K562 (cell line): Measurements from ENCODE around the gene GRIK2. TPM values are rescaled to one million over a fixed set of nuclear protein-coding genes. Genes with fewer than 3 reads are reported as not detected.
A peak's percentile ranks its signal among the peaks of the same experiment; 100 is the strongest.

Source experiments
- ATAC-seq: fragments of 200-7000 bp; cut with Tn5 transposase; 3 replicates; pipeline ENCODE4 v1.9.1; 2020; ENCODE audit warnings: moderate library complexity
- BruUV-seq: library from RNA; stranded (reverse); fragments of 400-500 nt; replicated peaks from 2 replicates; lab custom pipeline; 2021; lab: Mats Ljungman, UMichigan
- CTCF ChIA-PET: fragments of 300-600 bp; formaldehyde crosslinking; extraction: SDS; loops from one replicate; lab custom pipeline; 2021; ENCODE audit warnings: low intra/inter-chr PET ratio; lab: Yijun Ruan, JAX
- POLR2A ChIA-PET: fragments of 300-600, 350-650 bp; sonication (Branson Sonifier 250); formaldehyde crosslinking; extraction: SDS; loops from one replicate; lab custom pipeline; 2021; ENCODE audit warnings: antibody characterized with exemption, inconsistent platforms; lab: Yijun Ruan, JAX
- DNase-seq, 4 experiments: peaks; one replicate each; pipeline versions ENCODE4 v3.0.0 to v3.0.0-alpha.2; 2011 to 2018; ENCODE audit warnings: low spot score in 3 of 4, mixed read lengths in 3 of 4; ENCODE audit errors: extremely low read depth in 1 of 4
- FAIRE-seq: peaks from 2 replicates; lab custom pipeline; 2011; peaks lifted over from hg19 to GRCh38; lab: Jason Lieb, UNC
- H2AFZ ChIP-seq: 2 replicates; pipeline ENCODE4 v1.6.0; 2011; ENCODE audit warnings: low read depth, low read length, control low read depth, inconsistent platforms
- H3K27ac ChIP-seq: fragments of 200-600 bp; 3 replicates; pipeline ENCODE4 v1.8.0; 2011; ENCODE audit warnings: low read depth, mild to moderate bottlenecking, control low read depth, inconsistent platforms, low read length, moderate library complexity, mixed read lengths; ENCODE audit errors: extremely low read depth
- H3K27me3 ChIP-seq, 2 experiments: fragments of 300-600 bp in 1 of 2; 2 replicates in 1 of 2; 3 replicates in 1 of 2; pipeline versions ENCODE4 v1.6.0 to v1.8.0; 2011; ENCODE audit warnings: inconsistent platforms in 2 of 2, low read length in 2 of 2, mild to moderate bottlenecking in 1 of 2, mixed read lengths in 1 of 2, moderate library complexity in 1 of 2; ENCODE audit not compliant: control insufficient read depth in 2 of 2, insufficient read depth in 2 of 2
- H3K36me3 ChIP-seq: fragments of 300-600 bp; 3 replicates; pipeline ENCODE4 v1.8.0; 2011; ENCODE audit warnings: mild to moderate bottlenecking, low read length, inconsistent platforms; ENCODE audit not compliant: control insufficient read depth, insufficient read depth
- H3K4me1 ChIP-seq, 2 experiments: fragments of 200-600 bp in 1 of 2; replicated peaks in 1 of 2; 2 replicates in 1 of 2; 3 replicates in 1 of 2; pipeline versions ENCODE4 v1.5.1 to v1.8.0; 2011; ENCODE audit warnings: inconsistent platforms in 2 of 2, low read length in 2 of 2, mild to moderate bottlenecking in 1 of 2, mixed read lengths in 1 of 2, moderate library complexity in 1 of 2; ENCODE audit not compliant: control insufficient read depth in 2 of 2, insufficient read depth in 2 of 2
- H3K4me2 ChIP-seq: 2 replicates; pipeline ENCODE4 v1.6.1; 2011; ENCODE audit warnings: low read length, control low read depth, inconsistent platforms, mixed read lengths; ENCODE audit not compliant: insufficient read depth
- H3K4me3 ChIP-seq: fragments of 200-600 bp; sonication (generic), shearing (Covaris generic); 2 replicates; pipeline ENCODE4 v1.5.1; 2016; ENCODE audit warnings: control low read depth, inconsistent platforms
- H3K79me2 ChIP-seq: fragments of 200-600 bp; 3 replicates; pipeline ENCODE4 v1.8.0; 2011; ENCODE audit warnings: low read length, inconsistent platforms; ENCODE audit not compliant: control insufficient read depth, insufficient read depth
- H3K9ac ChIP-seq, 2 experiments: 2 replicates each; pipeline versions ENCODE4 v1.6.0 to v1.6.1; 2011; ENCODE audit warnings: low read depth in 2 of 2, low read length in 2 of 2, control low read depth in 1 of 2, inconsistent platforms in 1 of 2, mild to moderate bottlenecking in 1 of 2, mixed read lengths in 1 of 2; ENCODE audit not compliant: insufficient read depth in 1 of 2
- H3K9me1 ChIP-seq: one replicate; pipeline ENCODE4 v1.6.0; 2011; ENCODE audit warnings: inconsistent platforms, mild to moderate bottlenecking, low read length, moderate library complexity; ENCODE audit not compliant: control insufficient read depth, insufficient read depth
- H3K9me3 ChIP-seq: replicated peaks from 2 replicates; pipeline ENCODE4 v1.5.1; 2011; ENCODE audit warnings: low read depth, low read length, inconsistent platforms; ENCODE audit not compliant: control insufficient read depth, insufficient read depth
- H4K20me1 ChIP-seq: replicated peaks from 2 replicates; pipeline ENCODE4 v1.6.1; 2011; ENCODE audit warnings: low read length, inconsistent platforms, mixed read lengths; ENCODE audit not compliant: control insufficient read depth, insufficient read depth
- BRD9 ChIP-seq: fragments of 450-650 bp; IDR thresholded peaks from 2 replicates; pipeline ENCODE4 v1.6.1; 2018; ENCODE audit warnings: low read depth; ENCODE audit not compliant: partially characterized antibody
- CGGBP1 ChIP-seq: fragments of 250-450 bp; sonication (Bioruptor Pico); IDR thresholded peaks from 2 replicates; pipeline ENCODE4 v1.9.0; 2021; ENCODE audit warnings: mild to moderate bottlenecking
- CREB3L1 ChIP-seq: fragments of 450-650 bp; IDR thresholded peaks from 2 replicates; pipeline ENCODE4 v1.6.1; 2014; ENCODE audit warnings: low read depth, mild to moderate bottlenecking, moderate library complexity, borderline replicate concordance
- DDX20 ChIP-seq: fragments of 450-650 bp; IDR thresholded peaks from 2 replicates; pipeline ENCODE4 v1.6.1; 2016; ENCODE audit warnings: missing genetic modification characterization, low read depth, mild to moderate bottlenecking, missing compliant biosample characterization, moderate library complexity
- DLX4 ChIP-seq: fragments of 250-450 bp; sonication (Bioruptor Pico); IDR thresholded peaks from 2 replicates; pipeline ENCODE4 v1.6.1; 2021; ENCODE audit warnings: mild to moderate bottlenecking
- ELF4 ChIP-seq: fragments of 450-650 bp; formaldehyde crosslinking; IDR thresholded peaks from 2 replicates; pipeline ENCODE4 v1.4.0; 2022; ENCODE audit warnings: missing genetic modification characterization
- MAZ ChIP-seq, 2 experiments: fragments of 450-650 bp in 1 of 2; sonication (generic) in 1 of 2; formaldehyde crosslinking; IDR thresholded peaks in 1 of 2; conservative IDR thresholded peaks in 1 of 2; 2 replicates each; pipeline versions ENCODE4 v1.4.0 to v1.5.0; 2020; ENCODE audit warnings: mild to moderate bottlenecking in 1 of 2, missing genetic modification reagents in 1 of 2
- MBD2 ChIP-seq: sonication (generic); IDR thresholded peaks from 2 replicates; pipeline ENCODE4 v1.6.1; 2016; ENCODE audit warnings: low read depth, borderline replicate concordance
- TCF7L2 ChIP-seq: fragments of 150-350 bp; IDR thresholded peaks from 2 replicates; pipeline ENCODE4 v1.6.1; 2016; ENCODE audit warnings: low read depth, mild to moderate bottlenecking, low read length, moderate library complexity
- TFAM ChIP-seq: fragments of 250-450 bp; sonication (Bioruptor Pico); conservative IDR thresholded peaks from 2 replicates; pipeline ENCODE4 v1.5.0; 2021; ENCODE audit warnings: mild to moderate bottlenecking, moderate library complexity
- ZFX ChIP-seq: sonication (generic); formaldehyde crosslinking; IDR thresholded peaks from 2 replicates; pipeline ENCODE4 v1.8.0; 2022; ENCODE audit warnings: mild to moderate bottlenecking, missing genetic modification reagents, moderate library complexity
- ZNF511 ChIP-seq: sonication (generic); formaldehyde crosslinking; IDR thresholded peaks from 2 replicates; pipeline ENCODE4 v1.8.0; 2022; ENCODE audit warnings: mild to moderate bottlenecking, missing genetic modification reagents
- ZNF717 ChIP-seq: fragments of 250-450 bp; sonication (Bioruptor Pico); IDR thresholded peaks from 2 replicates; pipeline ENCODE4 v1.5.0; 2021
- ZNF740 ChIP-seq, 3 experiments: fragments of 200-800 bp in 1 of 3; sonication (Bioruptor generic) in 1 of 3; sonication (generic) in 1 of 3; formaldehyde crosslinking in 1 of 3; IDR thresholded peaks; 2 replicates each; pipeline versions ENCODE4 v1.6.1 to v1.8.0; 2016 to 2022; ENCODE audit warnings: mild to moderate bottlenecking in 2 of 3, missing compliant biosample characterization in 2 of 3, missing genetic modification characterization in 2 of 3, missing genetic modification reagents in 1 of 3
- WGBS: fragments of 100-300 bp; shearing (Covaris generic); methylation state at CpG from one replicate; pipeline ENCODE4 v1.1.6; 2016; ENCODE audit warnings: low coverage, mixed read lengths; ENCODE audit not compliant: insufficient coverage; ENCODE audit errors: missing lambda C conversion rate; 5-methylcytosine and 5-hydroxymethylcytosine counted together
- in situ Hi-C: fragments of 300-500 bp; cut with MboI; formaldehyde crosslinking; loops from 4 replicates; pipeline ENCODE4 v1.15.0; 2018; ENCODE audit warnings: inconsistent platforms, mixed read lengths
- intact Hi-C: fragments of 100-400 bp; cut with micrococcal nuclease; formaldehyde crosslinking; loops from 2 replicates; pipeline ENCODE4 v1.14.2; 2022
- polyA plus RNA-seq, 8 experiments: library from polyadenylated mRNA; depleted of rRNA in 4 of 8; stranded (reverse) in 5 of 8; unstranded in 3 of 8; fragments of >200 nt; fragmentation: Nextera tagmentation in 2 of 8; fragmentation: Illumina TruSeq in 1 of 8; extraction: Ambion mirVana in 2 of 8; extraction: Trizol in 1 of 8; gene quantifications; 2 replicates each; pipeline versions ENCODE4 v1.2.1 to v1.2.3, GENCODE V29; 2011 to 2014; ENCODE audit warnings: inconsistent platforms in 1 of 8, missing spikeins in 1 of 8
- total RNA-seq, 7 experiments: library from RNA; depleted of rRNA in 6 of 7; stranded (reverse); fragments of >200 nt in 6 of 7; fragmentation: Illumina TruSeq in 2 of 7; extraction: Trizol in 2 of 7; gene quantifications; 2 replicates each; pipeline versions ENCODE4 v1.2.1 to v1.2.3, GENCODE V29; 2011 to 2021; ENCODE audit warnings: low replicate concordance in 1 of 7

The GRIK2 gene
- total and polyA plus RNA-seq, 9 of the 15 experiments (the other 6 are each of a cell fraction or from before 2014, with no cell fraction given): not detected

- ATAC-seq: no peak
- ChIA-PET POLR2A (no interaction called here), CTCF (no interaction called here)
- Histone ChIP-seq H3K27ac (no peak overlapping the region), H3K9me3 (no peaks in the 10 kb centered on the region), H3K4me2 (no peak overlapping the region), H3K4me3 (no peak overlapping the region), H3K79me2 (no peaks in the 10 kb centered on the region), H3K9me1 (no peaks in the 10 kb centered on the region), H3K9ac (no peak overlapping the region), H3K4me1 (peaks cover 0 to 9% of the 10 kb centered on the region in 2 experiments; a peak in 2 of 5 replicates), H4K20me1 (no peaks in the 10 kb centered on the region), H3K27me3 (peaks cover 0 to 7% of the 10 kb centered on the region in 2 experiments; a peak in 2 of 5 replicates), H3K36me3 (no peaks in the 10 kb centered on the region), H2AFZ (no peak overlapping the region)
- in situ Hi-C loops (no loop called here), intact Hi-C loops (no loop called here)
- DNase-seq: peak; percentile 29 to 60 (median 33)
- FAIRE-seq: peak; percentile 73
- WGBS: 0% methylated on average over 3 of the region's 3 CpGs
- no TSS peak for BruUV-seq
- no peak for TF ChIP-seq BRD9
- TF ChIP-seq TFAM (CRISPR knock-in tag): no peak
- TF ChIP-seq ELF4: no peak
- TF ChIP-seq CGGBP1 (CRISPR knock-in tag): no peak
- no peak for TF ChIP-seq DLX4 (CRISPR knock-in tag)
- TF ChIP-seq CREB3L1: no peak
- no peak for TF ChIP-seq DDX20 (tag)
- no peak for TF ChIP-seq ZNF511 (CRISPR knock-in tag)
- TF ChIP-seq ZNF717 (CRISPR knock-in tag): no peak
- TF ChIP-seq ZFX (CRISPR knock-in tag): no peak
- TF ChIP-seq TCF7L2: no peak
- no peak for TF ChIP-seq MBD2
- no peak for TF ChIP-seq MAZ (CRISPR knock-in tag; conservative IDR thresholded peaks at IDR 0.05 in 1 of 2, IDR thresholded peaks at IDR 0.05 in 1 of 2)
- TF ChIP-seq ZNF740 (CRISPR knock-in tag; IDR thresholded peaks at IDR 0.05): no peak
- TF ChIP-seq ZNF740 (tag; IDR thresholded peaks at IDR 0.05): no peak
Observed at GRCh38 chr6:101396548-101397173, 3.2 kb downstream of the GRIK2 start.
